T47D (cell line): ENCODE data around the gene PPP2R5E.

ENCODE experiments used
- DNase-seq, 2 experiments: peaks; one replicate each; pipeline versions ENCODE4 v3.0.0 to v3.0.0-alpha.2; 2011 to 2012; ENCODE audit warnings: low read depth in 1 of 2, low spot score in 1 of 2
- JUND ChIP-seq: IDR thresholded peaks from 2 replicates; pipeline ENCODE4 v1.6.1; 2012; ENCODE audit warnings: low read depth
- in situ Hi-C: cut with HindIII; loops from 2 replicates; pipeline ENCODE4 v1.10.0; 2016; ENCODE audit warnings: low sequenced_read_pairs, low pct_unique_long_range_greater_than_20kb

The PPP2R5E gene

GRCh38 chr14:63432888-63433552, 110.2 kb downstream of the PPP2R5E start:
- in situ Hi-C loops = no loop called here
- DNase-seq = no peak
- no peak for TF ChIP-seq JUND

- TF ChIP-seq JUND = no peak
- DNase-seq = no peak
- in situ Hi-C loops = no loop called here
Measured at GRCh38 chr14:63432228-63432627, 110.9 kb downstream of the PPP2R5E start.

GRCh38 chr14:63431466-63431865, 111.7 kb downstream of the PPP2R5E start:
- TF ChIP-seq JUND = no peak
- in situ Hi-C loops = no loop called here
- DNase-seq = no peak

GRCh38 chr14:63428486-63428885, 114.7 kb downstream of the PPP2R5E start:
- no peak for DNase-seq

GRCh38 chr14:63426838-63427352, 116.3 kb downstream of the PPP2R5E start:
- no peak for TF ChIP-seq JUND
- no peak for DNase-seq
- in situ Hi-C loops = no loop called here

More at GRCh38 chr14:63428486-63428885, 114.7 kb downstream of the PPP2R5E start:
- in situ Hi-C loops = no loop called here
- no peak for TF ChIP-seq JUND

- in situ Hi-C loops = no loop called here
- TF ChIP-seq JUND = no peak
Measured at GRCh38 chr14:63423889-63424288, 119.3 kb downstream of the PPP2R5E start.

GRCh38 chr14:63423381-63423780, 119.8 kb downstream of the PPP2R5E start:
- in situ Hi-C loops = no loop called here
- DNase-seq = no peak
- TF ChIP-seq JUND = no peak

More at GRCh38 chr14:63423889-63424288, 119.3 kb downstream of the PPP2R5E start:
- DNase-seq = no peak

- no peak for TF ChIP-seq JUND
- DNase-seq = no peak
- in situ Hi-C loops = no loop called here
Measured at GRCh38 chr14:63421919-63422318, 121.3 kb downstream of the PPP2R5E start.

GRCh38 chr14:63421226-63421625, 122.0 kb downstream of the PPP2R5E start:
- TF ChIP-seq JUND = no peak
- no peak for DNase-seq
- in situ Hi-C loops = no loop called here

GRCh38 chr14:63418020-63418419, 125.2 kb downstream of the PPP2R5E start:
- in situ Hi-C loops = no loop called here
- TF ChIP-seq JUND = no peak
- no peak for DNase-seq

- TF ChIP-seq JUND = no peak
- in situ Hi-C loops = no loop called here
- DNase-seq = no peak
Measured at GRCh38 chr14:63413009-63413408, 130.2 kb downstream of the PPP2R5E start.

- in situ Hi-C loops = no loop called here
- DNase-seq = no peak
- TF ChIP-seq JUND = no peak
Measured at GRCh38 chr14:63406333-63406732, 136.8 kb downstream of the PPP2R5E start.

GRCh38 chr14:63405715-63406114, 137.5 kb downstream of the PPP2R5E start:
- TF ChIP-seq JUND = no peak
- in situ Hi-C loops = no loop called here
- DNase-seq = no peak

GRCh38 chr14:63404906-63405305, 138.3 kb downstream of the PPP2R5E start:
- DNase-seq = no peak
- no peak for TF ChIP-seq JUND
- in situ Hi-C loops = no loop called here
